IMR-90 (cell line): ENCODE results near the gene PRPF40B. TPM values are rescaled to one million over a fixed set of nuclear protein-coding genes. Genes with fewer than 3 reads are reported as not detected.

Source experiments
- ATAC-seq: fragments of 200-7000 bp; cut with Tn5 transposase; 2 replicates; pipeline ENCODE4 v1.9.1; 2020; ENCODE audit warnings: low read depth, mild to moderate bottlenecking, moderate library complexity
- BruUV-seq: library from RNA; stranded (reverse); fragments of 400-500 nt; replicated peaks from 2 replicates; lab custom pipeline; 2021; lab: Mats Ljungman, UMichigan
- CTCF ChIA-PET: fragments of 300-600 bp; formaldehyde crosslinking; extraction: SDS; loops from one replicate; lab custom pipeline; 2021; ENCODE audit warnings: antibody characterized with exemption; lab: Yijun Ruan, JAX
- POLR2A ChIA-PET: fragments of 300-600 bp; sonication (Branson Sonifier 250); formaldehyde crosslinking; loops from one replicate; lab custom pipeline; 2022; ENCODE audit warnings: antibody characterized with exemption; ENCODE audit not compliant: unreplicated experiment; lab: Charles Lee
- DNase-seq: peaks from one replicate; pipeline ENCODE4 v3.0.0; 2013
- H2AFZ ChIP-seq: replicated peaks from 2 replicates; pipeline ENCODE3; 2013; ENCODE audit warnings: low read length, mild to moderate bottlenecking; ENCODE audit not compliant: poor library complexity
- H2AK5ac ChIP-seq: 2 replicates; pipeline ENCODE4 v1.6.1; 2013; ENCODE audit warnings: low read depth, low read length, inconsistent platforms
- H2AK9ac ChIP-seq: replicated peaks from 2 replicates; pipeline ENCODE3; 2013; ENCODE audit warnings: mild to moderate bottlenecking, low read depth, low read length, moderate library complexity; ENCODE audit not compliant: poor library complexity
- H2BK120ac ChIP-seq: 2 replicates; pipeline ENCODE4 v1.6.1; 2013; ENCODE audit warnings: low read depth, low read length, inconsistent platforms
- H2BK15ac ChIP-seq: 3 replicates; pipeline ENCODE4 v1.6.1; 2013; ENCODE audit warnings: low read depth, low read length, inconsistent platforms
- H2BK20ac ChIP-seq: 2 replicates; pipeline ENCODE4 v1.6.1; 2013; ENCODE audit warnings: low read depth, mild to moderate bottlenecking, inconsistent platforms, low read length, moderate library complexity
- H2BK5ac ChIP-seq: 2 replicates; pipeline ENCODE4 v1.6.1; 2013; ENCODE audit warnings: mild to moderate bottlenecking, low read depth, low read length, inconsistent platforms; ENCODE audit not compliant: poor library complexity, severe bottlenecking
- H3K14ac ChIP-seq: replicated peaks from 2 replicates; pipeline ENCODE4 v1.6.1; 2013; ENCODE audit warnings: low read depth, low read length, inconsistent platforms
- H3K18ac ChIP-seq: 2 replicates; pipeline ENCODE4 v1.6.1; 2013; ENCODE audit warnings: low read depth, low read length, control low read depth
- H3K23ac ChIP-seq: 2 replicates; pipeline ENCODE4 v1.6.1; 2013; ENCODE audit warnings: low read depth, low read length, inconsistent platforms
- H3K27ac ChIP-seq: 2 replicates; pipeline ENCODE4 v1.5.1; 2013; ENCODE audit warnings: mild to moderate bottlenecking, control low read depth, low read length; ENCODE audit not compliant: insufficient read depth
- H3K27me3 ChIP-seq: 2 replicates; pipeline ENCODE4 v1.6.1; 2013; ENCODE audit warnings: low read length; ENCODE audit not compliant: control insufficient read depth, insufficient read depth
- H3K36me3 ChIP-seq: 2 replicates; pipeline ENCODE4 v1.6.1; 2013; ENCODE audit warnings: low read length, mixed read lengths; ENCODE audit not compliant: control insufficient read depth, insufficient read depth
- H3K4ac ChIP-seq: 2 replicates; pipeline ENCODE4 v1.6.1; 2013; ENCODE audit warnings: low read depth, low read length, inconsistent platforms
- H3K4me1 ChIP-seq: 2 replicates; pipeline ENCODE4 v1.6.1; 2013; ENCODE audit warnings: low read length, mixed read lengths; ENCODE audit not compliant: control insufficient read depth, insufficient read depth
- H3K4me2 ChIP-seq: 2 replicates; pipeline ENCODE4 v1.6.1; 2013; ENCODE audit warnings: low read depth, mild to moderate bottlenecking, control low read depth, low read length, moderate library complexity
- H3K4me3 ChIP-seq: 2 replicates; pipeline ENCODE4 v1.5.1; 2013; ENCODE audit warnings: low read depth, mild to moderate bottlenecking, control low read depth, low read length, moderate library complexity; ENCODE audit not compliant: insufficient read depth
- H3K56ac ChIP-seq: 2 replicates; pipeline ENCODE4 v1.6.1; 2013; ENCODE audit warnings: low read length, inconsistent platforms; ENCODE audit not compliant: insufficient read depth; ENCODE audit errors: extremely low read depth
- H3K79me1 ChIP-seq, 2 experiments: 2 replicates each; pipeline ENCODE4 v1.6.1; 2013; ENCODE audit warnings: low read length in 2 of 2, inconsistent platforms in 1 of 2, low read depth in 1 of 2
- H3K9ac ChIP-seq: 2 replicates; pipeline ENCODE4 v1.6.1; 2013; ENCODE audit warnings: low read depth, low read length, control low read depth
- H3K9me1 ChIP-seq: 2 replicates; pipeline ENCODE4 v1.6.1; 2013; ENCODE audit warnings: low read length, inconsistent platforms; ENCODE audit not compliant: insufficient read depth
- H3K9me3 ChIP-seq: 2 replicates; pipeline ENCODE4 v1.6.1; 2013; ENCODE audit warnings: low read length; ENCODE audit not compliant: control insufficient read depth, insufficient read depth
- H4K20me1 ChIP-seq: 2 replicates; pipeline ENCODE4 v1.6.1; 2013; ENCODE audit warnings: low read length, inconsistent platforms; ENCODE audit not compliant: insufficient read depth
- H4K5ac ChIP-seq: 2 replicates; pipeline ENCODE4 v1.6.1; 2013; ENCODE audit warnings: mild to moderate bottlenecking, low read depth, low read length, control low read depth
- H4K8ac ChIP-seq, 2 experiments: 2 replicates each; pipeline ENCODE4 v1.6.1; 2013; ENCODE audit warnings: low read depth in 2 of 2, low read length in 2 of 2, control low read depth in 1 of 2, inconsistent platforms in 1 of 2
- H4K91ac ChIP-seq: 2 replicates; pipeline ENCODE4 v1.6.1; 2013; ENCODE audit warnings: low read depth, low read length, inconsistent platforms; ENCODE audit not compliant: insufficient read depth
- ELK1 ChIP-seq: fragments of 150-350 bp; IDR thresholded peaks from 2 replicates; pipeline ENCODE4 v1.6.1; 2016; ENCODE audit warnings: low read depth, mild to moderate bottlenecking, low read length, moderate library complexity, borderline replicate concordance
- NFE2L2 ChIP-seq: fragments of 150-350 bp; IDR thresholded peaks from 2 replicates; pipeline ENCODE4 v1.6.1; 2016; ENCODE audit warnings: low read depth, mild to moderate bottlenecking, low read length
- RAD21 ChIP-seq: IDR thresholded peaks from 2 replicates; pipeline ENCODE4 v1.6.1; 2012; ENCODE audit warnings: low read length, improper control_type of control experiment
- RFX5 ChIP-seq: IDR thresholded peaks from 2 replicates; pipeline ENCODE4 v1.8.0; 2012; ENCODE audit warnings: low read depth, mild to moderate bottlenecking, low read length, moderate library complexity
- USF2 ChIP-seq: fragments of 150-350 bp; IDR thresholded peaks from 2 replicates; pipeline ENCODE4 v1.6.1; 2017; ENCODE audit warnings: mild to moderate bottlenecking, antibody characterized with exemption, low read length, low read depth
- WGBS, 2 experiments: methylation state at CpG; one replicate each; pipeline versions ENCODE4 v1.1.5 to v1.1.7; 2013; ENCODE audit warnings: missing lambda C conversion rate in 2 of 2; ENCODE audit not compliant: insufficient read length in 1 of 2; ENCODE audit errors: extremely low coverage in 2 of 2; 5-methylcytosine and 5-hydroxymethylcytosine counted together
- dilution Hi-C: fragments of 300-500 bp; cut with HindIII; formaldehyde crosslinking; loops from one replicate; pipeline ENCODE4 v1.14.3; 2018; ENCODE audit warnings: low sequenced_read_pairs; ENCODE audit not compliant: unreplicated experiment
- in situ Hi-C: fragments of 300-500 bp; cut with MboI; formaldehyde crosslinking; loops from 3 replicates; pipeline ENCODE4 v1.14.3; 2019; ENCODE audit warnings: low sequenced_read_pairs, inconsistent platforms, mixed read lengths
- intact Hi-C: fragments of 100-400 bp; cut with micrococcal nuclease; formaldehyde crosslinking; loops from 2 replicates; pipeline ENCODE4 v1.10.0; 2022
- polyA plus RNA-seq, 3 experiments: library from polyadenylated mRNA; depleted of rRNA; stranded (reverse); fragments of >200 nt; gene quantifications; 2 replicates each; pipeline ENCODE4 v1.2.3, GENCODE V29; 2012; ENCODE audit warnings: low replicate concordance in 1 of 3
- total RNA-seq: library from RNA; depleted of rRNA; stranded (reverse); fragments of >200 nt; gene quantifications from 2 replicates; pipeline ENCODE4 v1.2.3, GENCODE V29; 2012

Gene PRPF40B
- total and polyA plus RNA-seq, 2 of the 4 experiments (the other 2 are of a cell fraction) = 5.0 to 11.8 TPM

GRCh38 chr12:49664167-49664566 lies 40.8 kb downstream of the PRPF40B start:
- dilution Hi-C loops = no loop called here
- no peak overlapping the region for H3K4me3 ChIP-seq
- peaks cover 25% of the 10 kb centered on the region for H3K4me1 ChIP-seq
- peak overlapping the region; percentile 97 for H2AK5ac ChIP-seq
- H3K27ac ChIP-seq = no peak overlapping the region
- H3K23ac ChIP-seq = no peak overlapping the region; the same call in 1 of the 2 replicates
- no peak overlapping the region for H3K56ac ChIP-seq
- H3K18ac ChIP-seq = peak overlapping the region; percentile 20
- no peaks in the 10 kb centered on the region for H3K9me3 ChIP-seq
- peaks cover 8% of the 10 kb centered on the region for H3K36me3 ChIP-seq
- peak overlapping the region; percentile 43 for H4K91ac ChIP-seq
- in situ Hi-C loops = no loop called here
- DNase-seq = no peak
- WGBS, 2 experiments = no CpG with 5 or more reads among the region's 4 CpGs
- intact Hi-C loops = no loop called here
- ChIA-PET POLR2A (no interaction called here), CTCF (no interaction called here)
- peak overlapping the region; percentile 98 for H3K4ac ChIP-seq
- no peaks in the 10 kb centered on the region for H4K20me1 ChIP-seq
- peak overlapping the region; percentile 86; the same call in 2 of the 3 replicates for H2BK15ac ChIP-seq
- peak overlapping the region; percentile 95 for H3K14ac ChIP-seq
- H3K9ac ChIP-seq = no peak overlapping the region
- peak overlapping the region; percentile 64 for H2AFZ ChIP-seq
- H3K9me1 ChIP-seq = peaks cover 35% of the 10 kb centered on the region
- H3K4me2 ChIP-seq = no peak overlapping the region
- peak overlapping the region; percentile 64 for H2BK5ac ChIP-seq
- H2BK20ac ChIP-seq = peak overlapping the region; percentile 40; the same call in 1 of the 2 replicates
- peak overlapping the region in 1 of 2 experiments; percentile 95; a peak in 1 of 4 replicates for H4K8ac ChIP-seq
- H2BK120ac ChIP-seq = peak overlapping the region; percentile 60; the same call in 1 of the 2 replicates
- ATAC-seq = no peak
- H4K5ac ChIP-seq = peak overlapping the region; percentile 38; the same call in 1 of the 2 replicates
- no TSS peak for BruUV-seq
- no peaks in the 10 kb centered on the region for H3K27me3 ChIP-seq
- peaks cover 41 to 92% of the 10 kb centered on the region in 2 experiments for H3K79me1 ChIP-seq
- peak overlapping the region; percentile 75 for H2AK9ac ChIP-seq
- TF ChIP-seq RFX5 (no peak), RAD21 (no peak), NFE2L2 (no peak), ELK1 (no peak), USF2 (no peak)
